ENCODE measurements around the gene CSNK1G1.

CSNK1G1 gene

GRCh38 chr15:64153480-64154367 lies 202.2 kb downstream of the CSNK1G1 start:
- Histone ChIP-seq H3K4me3 (ENCODE audit: low read length) (peak overlapping the region; percentile 82), H3K9me3 (replicated peaks; ENCODE audit: insufficient read depth, low read length) (no peaks in the 10 kb centered on the region), H3F3A (ENCODE audit: insufficient read depth, low read length) (peaks cover 70% of the 10 kb centered on the region), H3K27me3 (replicated peaks; ENCODE audit: insufficient read depth, low read length) (no peaks in the 10 kb centered on the region), H3K9me2 (replicated peaks; ENCODE audit: insufficient read depth, low read length) (no peaks in the 10 kb centered on the region), H3K27ac (ENCODE audit: low read length) (peak overlapping the region; percentile 57; the same call in 1 of the 2 replicates), H2AFZ (ENCODE audit: low read length) (peak overlapping the region; percentile 91), H3K9ac (ENCODE audit: low read length) (peak overlapping the region; percentile 71; the same call in 1 of the 2 replicates), H3K36me3 (replicated peaks; ENCODE audit: insufficient read depth, low read length) (peaks cover 14% of the 10 kb centered on the region; the same call in 1 of the 2 replicates), H3K79me2 (ENCODE audit: low read length) (peaks cover 28% of the 10 kb centered on the region), H4K20me1 (ENCODE audit: insufficient read depth, low read length) (peaks cover 7% of the 10 kb centered on the region; the same call in 1 of the 2 replicates), H3K4me1 (ENCODE audit: low read length) (peaks cover 12% of the 10 kb centered on the region), H3K4me2 (ENCODE audit: low read depth, low read length) (peak overlapping the region; percentile 88)
- peak; percentile 98 for TF ChIP-seq CTCF (IDR thresholded peaks at IDR 0.05; ENCODE audit: low read length)
- TF ChIP-seq EZH2 (optimal IDR thresholded peaks at IDR 0.05; ENCODE audit: low read depth, low read length): no peak
- DNase-seq: peak; percentile 91

- peaks cover 61% of the 10 kb centered on the region for H3F3A ChIP-seq (ENCODE audit: insufficient read depth, low read length)
- peaks cover 8% of the 10 kb centered on the region; the same call in 1 of the 2 replicates for H3K36me3 ChIP-seq (replicated peaks; ENCODE audit: insufficient read depth, low read length)
- H3K79me2 ChIP-seq (ENCODE audit: low read length): peaks cover 18% of the 10 kb centered on the region; the same call in 1 of the 2 replicates
- H3K27ac ChIP-seq (ENCODE audit: low read length): peak overlapping the region; percentile 57
- H3K4me3 ChIP-seq (ENCODE audit: low read length): peak overlapping the region; percentile 82
- TF ChIP-seq EZH2phosphoT487 (IDR thresholded peaks at IDR 0.05; ENCODE audit: low read length) (no peak), EZH2 (optimal IDR thresholded peaks at IDR 0.05; ENCODE audit: low read depth, low read length) (no peak), CTCF (IDR thresholded peaks at IDR 0.05; ENCODE audit: low read length) (no peak)
- H3K9me2 ChIP-seq (replicated peaks; ENCODE audit: insufficient read depth, low read length): no peaks in the 10 kb centered on the region
- peaks cover 4% of the 10 kb centered on the region; the same call in 1 of the 2 replicates for H4K20me1 ChIP-seq (ENCODE audit: insufficient read depth, low read length)
- DNase-seq: peak; percentile 72
- H3K9ac ChIP-seq (ENCODE audit: low read length): peak overlapping the region; percentile 71; the same call in 1 of the 2 replicates
- H3K4me2 ChIP-seq (ENCODE audit: low read depth, low read length): peak overlapping the region; percentile 88
- H2AFZ ChIP-seq (ENCODE audit: low read length): peak overlapping the region; percentile 91
- H3K27me3 ChIP-seq (replicated peaks; ENCODE audit: insufficient read depth, low read length): no peaks in the 10 kb centered on the region
- no peaks in the 10 kb centered on the region for H3K9me3 ChIP-seq (replicated peaks; ENCODE audit: insufficient read depth, low read length)
- peaks cover 12% of the 10 kb centered on the region for H3K4me1 ChIP-seq (ENCODE audit: low read length)
Observed at GRCh38 chr15:64152507-64153387, 203.2 kb downstream of the CSNK1G1 start.

GRCh38 chr15:64151727-64152506 lies 204.1 kb downstream of the CSNK1G1 start, which contains the start of gene SNX22:
TSS of gene SNX22 (plus strand) at chr15:64151731. CDS start at chr15:64151776, 45 bp downstream.
- peak; percentile 26 for DNase-seq
- H3K4me1 ChIP-seq (ENCODE audit: low read length): peaks cover 12% of the 10 kb centered on the region
- no peaks in the 10 kb centered on the region for H3K36me3 ChIP-seq (replicated peaks; ENCODE audit: insufficient read depth, low read length)
- peaks cover 10% of the 10 kb centered on the region; the same call in 1 of the 2 replicates for H3K79me2 ChIP-seq (ENCODE audit: low read length)
- peak within 1 kb of the TSS; percentile 57; the same call in 1 of the 2 replicates for H3K27ac ChIP-seq (ENCODE audit: low read length)
- H3K27me3 ChIP-seq (replicated peaks; ENCODE audit: insufficient read depth, low read length): no peaks in the 10 kb centered on the region
- H2AFZ ChIP-seq (ENCODE audit: low read length): peak within 1 kb of the TSS; percentile 91
- TF ChIP-seq CTCF (IDR thresholded peaks at IDR 0.05; ENCODE audit: low read length) (no peak), EZH2 (optimal IDR thresholded peaks at IDR 0.05; ENCODE audit: low read depth, low read length) (no peak), EZH2phosphoT487 (IDR thresholded peaks at IDR 0.05; ENCODE audit: low read length) (no peak)
- peaks cover 52% of the 10 kb centered on the region for H3F3A ChIP-seq (ENCODE audit: insufficient read depth, low read length)
- peaks cover 1% of the 10 kb centered on the region; the same call in 1 of the 2 replicates for H4K20me1 ChIP-seq (ENCODE audit: insufficient read depth, low read length)
- H3K9me3 ChIP-seq (replicated peaks; ENCODE audit: insufficient read depth, low read length): no peaks in the 10 kb centered on the region
- H3K4me2 ChIP-seq (ENCODE audit: low read depth, low read length): peak within 1 kb of the TSS; percentile 88
- H3K4me3 ChIP-seq (ENCODE audit: low read length): peak within 1 kb of the TSS; percentile 82
- H3K9ac ChIP-seq (ENCODE audit: low read length): peak within 1 kb of the TSS; percentile 71
- H3K9me2 ChIP-seq (replicated peaks; ENCODE audit: insufficient read depth, low read length): no peaks in the 10 kb centered on the region
